Measurements from ENCODE around the gene PBX1.

The PBX1 gene

DNA sequence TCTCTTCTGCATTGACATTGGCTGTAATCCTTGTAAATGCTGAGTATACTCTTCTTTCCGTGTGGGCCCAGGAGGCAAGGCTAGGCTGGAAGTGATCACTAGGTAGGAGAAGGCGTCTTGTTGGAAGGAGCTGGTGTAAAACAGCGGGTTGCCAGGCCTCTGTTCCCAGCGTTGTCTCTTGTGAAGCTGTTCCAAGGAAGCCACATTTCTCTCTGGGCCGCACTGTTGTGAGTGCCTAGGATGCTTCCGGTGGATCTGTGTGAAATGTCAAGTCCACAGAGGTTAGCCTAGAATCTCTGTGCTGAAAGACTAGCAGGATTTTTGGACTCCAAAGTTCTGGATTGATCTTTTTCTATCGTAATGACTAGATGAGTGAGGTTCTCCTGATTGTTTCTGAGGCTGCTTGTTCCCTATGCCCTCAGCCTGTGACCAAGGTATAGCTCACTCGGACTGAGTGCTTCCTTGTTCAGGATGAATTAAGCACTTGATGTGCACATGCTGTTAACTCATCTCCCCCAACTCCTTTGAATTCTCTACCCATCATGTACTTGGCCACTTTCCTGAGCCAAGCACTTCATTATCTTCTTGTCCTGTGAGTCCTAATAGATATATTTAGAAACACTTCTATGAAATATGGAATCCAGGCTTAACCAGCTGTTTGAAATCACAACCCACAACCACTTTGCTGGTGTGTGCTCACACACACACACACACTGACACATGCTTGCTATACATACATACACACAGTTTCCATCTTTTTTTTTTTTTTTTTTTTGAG, 63.3 kb downstream of the PBX1 start:
- no peak for DNase-seq

DNA sequence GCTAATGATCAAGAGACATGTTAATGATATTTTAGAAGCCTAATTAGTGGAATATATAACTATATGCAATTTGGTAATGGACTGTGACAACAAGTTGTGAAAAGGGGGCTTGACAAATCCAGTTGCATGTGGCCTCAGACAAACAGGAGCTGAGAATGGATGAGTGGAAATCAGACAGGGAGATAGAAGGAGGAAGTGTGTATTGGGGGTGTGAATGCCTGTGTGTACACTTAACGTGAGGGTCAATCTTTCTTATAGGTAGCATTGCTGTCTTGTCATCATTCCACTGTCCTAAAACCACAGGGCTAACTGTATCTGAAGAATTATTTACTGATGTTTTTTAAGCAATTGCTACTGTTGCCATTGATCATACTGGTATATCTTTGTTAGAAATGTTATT, 64.8 kb downstream of the PBX1 start:
- DNase-seq, result no peak

DNA sequence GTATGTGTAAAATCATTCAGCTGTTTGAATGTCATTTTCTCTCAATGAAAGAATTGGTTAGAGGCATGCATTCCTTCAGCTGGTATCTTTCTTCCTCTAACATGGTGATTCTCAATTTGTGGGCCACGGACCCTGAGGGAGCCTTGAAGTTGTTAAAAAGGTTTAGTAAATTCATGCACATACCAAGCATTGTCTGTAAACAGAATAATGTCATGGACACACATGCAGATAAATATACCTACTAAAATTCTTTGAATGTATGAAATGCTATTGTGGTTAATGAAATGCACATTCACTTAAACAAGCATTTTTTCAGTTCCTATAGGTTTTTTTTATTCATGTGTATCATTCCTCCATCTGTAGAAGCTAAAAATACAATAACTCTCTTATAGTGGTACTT, 65.4 kb downstream of the PBX1 start:
- no peak for DNase-seq

DNA sequence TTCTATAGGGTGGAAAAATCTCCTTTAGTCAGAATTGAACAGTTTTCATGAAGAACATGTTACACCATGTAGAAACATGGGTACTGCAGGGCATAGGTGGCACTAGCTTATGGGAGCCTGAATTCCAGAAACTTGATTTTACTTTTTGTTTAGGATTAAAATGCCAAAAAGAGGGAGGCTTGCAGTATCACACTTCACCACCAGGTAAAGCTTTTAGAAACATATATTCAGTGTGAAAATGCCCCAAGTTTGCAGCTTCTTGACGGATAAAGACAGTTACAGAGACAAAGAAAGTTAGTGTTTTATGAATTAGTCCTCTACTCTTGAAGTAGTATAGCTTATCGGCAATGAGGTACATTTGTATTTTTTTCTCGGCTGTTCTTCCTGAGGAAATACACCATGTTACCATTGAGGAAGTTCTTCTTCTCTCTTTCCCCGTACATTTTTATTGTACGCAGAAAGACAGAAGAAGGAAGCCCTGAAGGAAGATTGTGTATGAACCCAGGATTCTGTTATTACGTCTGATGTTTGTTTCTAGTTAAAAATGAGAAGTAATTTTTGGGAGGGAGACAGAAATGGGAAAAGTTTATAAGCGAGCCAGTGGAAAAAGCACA, 66.1 kb downstream of the PBX1 start:
- DNase-seq, result no peak

DNA sequence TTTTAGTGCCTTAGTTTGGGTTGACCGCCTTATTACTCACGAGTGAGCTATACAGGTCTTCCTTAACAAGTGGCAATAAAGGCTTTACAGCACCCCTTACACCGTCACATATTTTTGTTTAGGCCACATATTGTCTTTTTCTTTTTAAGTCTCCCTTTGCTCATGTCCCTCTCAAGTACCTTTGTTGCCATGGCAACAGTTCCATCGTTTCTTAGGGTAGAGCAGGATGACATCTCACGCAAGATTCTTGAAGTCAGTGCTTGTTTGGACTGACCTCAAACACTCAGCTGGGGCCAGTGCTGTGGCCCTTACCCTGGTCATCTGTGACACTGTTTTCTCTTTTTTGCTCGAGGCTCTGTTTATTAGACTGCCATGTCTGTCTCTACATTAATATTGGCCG, 69.8 kb downstream of the PBX1 start:
- no peak for DNase-seq

DNA sequence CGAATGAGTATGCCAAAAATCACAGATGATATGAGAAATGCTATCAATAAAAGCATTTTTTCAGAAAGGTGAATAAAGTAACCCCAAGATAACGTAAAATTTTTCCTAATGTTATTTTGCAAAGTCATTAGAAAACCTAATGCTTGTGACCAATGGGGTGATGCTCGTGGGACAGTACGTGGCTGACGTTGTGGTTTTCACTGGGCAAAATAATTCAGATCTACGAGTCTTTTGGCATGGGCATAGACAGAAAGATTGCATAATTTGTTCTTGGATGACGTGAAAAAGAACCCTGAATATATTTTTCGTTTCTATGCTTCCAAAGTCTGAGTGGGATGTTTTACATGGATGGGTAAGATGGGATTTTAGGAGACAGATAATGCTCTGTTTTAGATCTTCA, 71.0 kb downstream of the PBX1 start:
- DNase-seq, result no peak

DNA sequence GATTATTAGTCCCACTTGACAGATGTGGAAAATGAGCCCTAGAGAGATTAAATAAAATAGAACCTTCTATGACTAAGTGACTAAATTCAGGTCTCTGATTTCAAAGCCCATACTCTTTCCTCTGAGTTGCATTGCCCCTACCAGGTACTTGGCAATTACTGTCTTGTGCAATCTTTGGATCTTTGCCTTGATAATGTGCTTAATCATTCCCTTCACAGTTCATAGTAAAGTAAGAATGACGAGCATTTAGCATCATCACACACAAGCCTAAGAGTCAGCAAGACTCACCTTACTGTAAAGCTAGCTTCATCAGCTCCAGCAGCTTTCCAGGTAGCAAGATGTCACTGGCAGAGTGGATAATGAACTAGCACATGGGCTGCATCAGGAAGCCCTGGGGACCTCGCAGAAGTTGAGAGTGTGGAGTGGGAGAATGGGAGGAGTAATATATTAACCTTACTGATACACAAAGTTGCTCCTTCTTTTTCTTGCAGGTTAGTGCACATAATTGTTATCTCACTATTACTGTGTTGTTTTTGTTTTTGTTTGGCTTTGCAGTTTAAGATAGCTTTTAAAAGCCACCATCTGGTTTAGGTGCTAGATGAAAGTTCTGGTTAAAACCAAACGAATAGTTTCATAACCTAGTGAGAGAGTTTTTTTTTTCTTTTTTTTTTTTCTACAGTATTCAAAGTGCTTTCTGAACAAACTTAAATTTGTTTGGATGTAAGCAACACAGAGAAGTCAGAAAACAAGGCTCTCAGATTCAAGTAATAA, 71.8 kb downstream of the PBX1 start:
- no peak for DNase-seq

DNA sequence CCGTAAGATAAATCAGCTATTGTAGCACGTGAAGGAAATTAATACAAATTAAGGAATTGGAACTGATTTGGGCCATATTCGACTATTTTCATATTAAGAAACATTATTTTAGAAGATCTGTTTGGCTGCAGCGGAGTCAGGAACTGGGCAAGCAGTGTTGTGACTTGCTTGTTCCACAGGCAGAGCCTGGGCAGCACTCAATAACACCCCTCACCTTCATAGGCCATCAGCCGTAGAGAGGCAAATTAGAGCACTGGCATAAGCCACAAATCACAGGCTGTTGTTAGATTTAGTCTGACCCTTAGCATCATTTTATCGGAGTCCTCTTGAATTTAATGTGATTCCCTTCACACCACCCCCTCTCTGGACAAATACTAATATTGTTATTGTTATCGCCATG, 72.8 kb downstream of the PBX1 start:
- no peak for DNase-seq

DNA sequence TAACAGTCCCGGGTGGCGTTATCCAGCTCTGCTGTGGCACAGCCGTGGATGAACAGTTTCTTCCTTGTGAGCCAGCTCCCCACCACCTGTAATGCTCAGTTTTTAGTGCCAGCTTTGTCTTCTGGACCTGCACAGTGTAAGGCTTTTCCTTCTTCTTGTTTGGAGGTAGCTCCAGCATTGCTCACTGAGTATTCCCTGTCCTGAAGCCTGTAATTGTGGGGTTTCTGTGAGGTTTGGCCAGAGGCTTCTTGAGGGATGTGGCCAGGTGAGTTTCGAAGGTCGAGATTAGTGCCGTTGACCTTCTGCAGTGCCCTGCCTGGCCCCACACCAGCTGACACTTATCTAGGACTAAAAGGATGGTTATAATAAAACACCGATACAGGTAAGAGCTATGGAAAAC, 75.0 kb downstream of the PBX1 start:
- DNase-seq, result no peak

DNA sequence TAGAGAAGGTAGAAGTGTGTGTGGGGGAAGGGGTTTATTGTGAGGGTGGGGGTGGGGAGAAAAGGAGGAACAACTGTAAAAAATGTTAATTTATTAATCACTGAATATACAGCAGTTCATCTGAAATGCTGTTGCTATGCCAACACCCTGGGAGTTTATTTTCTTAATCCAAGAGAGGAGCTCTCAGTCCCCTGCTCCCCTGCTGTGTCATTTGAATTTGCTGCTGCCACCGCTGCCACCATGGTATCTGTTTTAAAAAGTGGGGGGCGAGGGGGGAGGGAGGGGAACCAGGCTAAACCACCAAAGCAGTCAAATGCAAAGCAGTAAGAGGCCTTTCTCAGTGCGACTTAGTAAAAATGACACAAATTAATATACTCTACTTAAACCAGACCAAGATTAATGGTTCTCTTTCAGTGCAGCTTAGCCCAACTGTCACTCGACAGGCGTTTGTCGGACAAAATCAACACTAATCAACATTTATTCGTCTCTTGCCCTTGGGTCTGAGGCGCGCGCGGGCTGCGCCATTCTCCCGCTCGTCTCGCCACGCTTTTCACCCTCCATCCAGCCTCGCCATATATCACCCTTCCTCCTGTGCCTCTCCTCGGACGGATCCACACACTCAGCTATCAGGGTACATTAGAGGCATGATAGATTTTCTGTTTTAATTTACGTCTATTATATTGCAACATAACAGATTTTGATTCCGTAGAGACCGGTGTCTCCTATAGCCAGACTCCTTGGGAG, 76.2 kb downstream of the PBX1 start:
- DNase-seq, result no peak

DNA sequence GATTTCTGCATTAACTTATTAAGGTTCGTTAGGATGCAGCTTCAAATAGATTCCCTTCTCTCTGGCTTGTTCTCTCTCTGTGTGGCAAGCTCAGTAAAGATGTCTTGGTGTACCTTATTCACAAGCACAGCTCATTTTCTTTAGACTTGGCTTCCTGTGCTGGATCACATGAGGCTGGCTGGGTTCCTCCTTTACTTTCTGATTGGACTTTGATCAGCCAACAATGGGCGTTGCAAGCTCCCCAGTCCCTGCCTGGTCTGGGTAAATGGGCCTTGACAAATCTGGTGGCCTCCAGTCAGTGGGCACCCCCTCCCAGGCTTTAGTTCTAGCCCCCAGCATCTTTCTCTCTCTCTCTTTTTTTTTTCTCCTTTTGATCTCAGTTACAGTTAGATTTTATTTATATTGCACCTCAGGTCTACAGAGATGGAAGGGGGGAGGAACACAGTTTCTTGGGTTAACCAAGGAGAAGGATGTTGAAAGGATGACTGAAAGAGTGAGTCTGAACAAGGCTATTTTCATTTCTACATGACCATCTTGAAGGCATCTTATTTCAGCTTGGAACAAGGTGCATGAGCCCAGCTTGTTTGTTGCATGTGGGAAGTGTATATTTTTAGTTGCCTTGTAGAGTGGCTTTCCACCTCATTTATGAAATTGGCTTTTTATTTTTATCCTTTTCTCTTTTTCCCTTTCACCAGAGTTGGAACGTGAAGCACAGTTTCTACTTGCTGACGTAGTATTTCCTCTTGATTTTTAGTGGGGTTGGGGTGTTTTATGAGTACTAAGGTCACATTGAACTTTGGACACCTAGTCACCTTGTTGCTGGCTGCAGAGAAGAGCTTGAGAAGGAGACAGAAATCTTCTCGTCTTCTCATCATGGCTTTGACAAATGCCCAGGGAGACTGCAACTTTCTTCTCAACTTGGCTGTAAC, 77.1 kb downstream of the PBX1 start:
- no peak for DNase-seq

DNA sequence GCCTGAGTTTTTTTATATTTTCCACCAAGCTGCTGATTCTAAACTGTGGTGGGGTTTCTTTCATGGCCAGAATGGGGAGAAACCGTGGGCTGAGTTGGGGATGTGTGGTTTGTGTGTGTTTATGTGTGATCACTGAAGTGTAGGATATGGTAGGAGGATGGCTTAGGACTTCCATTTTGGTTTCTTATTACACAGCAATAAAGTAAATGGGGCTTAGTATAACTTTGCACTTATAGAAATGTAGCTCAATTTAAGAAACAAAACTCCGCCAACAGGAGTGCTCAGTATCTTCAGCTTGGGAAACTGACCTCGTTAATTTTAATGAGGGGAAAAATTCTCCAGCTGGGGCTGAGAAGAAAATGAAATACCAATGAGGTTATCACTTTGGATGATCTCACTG, 77.8 kb downstream of the PBX1 start:
- DNase-seq, result no peak

DNA sequence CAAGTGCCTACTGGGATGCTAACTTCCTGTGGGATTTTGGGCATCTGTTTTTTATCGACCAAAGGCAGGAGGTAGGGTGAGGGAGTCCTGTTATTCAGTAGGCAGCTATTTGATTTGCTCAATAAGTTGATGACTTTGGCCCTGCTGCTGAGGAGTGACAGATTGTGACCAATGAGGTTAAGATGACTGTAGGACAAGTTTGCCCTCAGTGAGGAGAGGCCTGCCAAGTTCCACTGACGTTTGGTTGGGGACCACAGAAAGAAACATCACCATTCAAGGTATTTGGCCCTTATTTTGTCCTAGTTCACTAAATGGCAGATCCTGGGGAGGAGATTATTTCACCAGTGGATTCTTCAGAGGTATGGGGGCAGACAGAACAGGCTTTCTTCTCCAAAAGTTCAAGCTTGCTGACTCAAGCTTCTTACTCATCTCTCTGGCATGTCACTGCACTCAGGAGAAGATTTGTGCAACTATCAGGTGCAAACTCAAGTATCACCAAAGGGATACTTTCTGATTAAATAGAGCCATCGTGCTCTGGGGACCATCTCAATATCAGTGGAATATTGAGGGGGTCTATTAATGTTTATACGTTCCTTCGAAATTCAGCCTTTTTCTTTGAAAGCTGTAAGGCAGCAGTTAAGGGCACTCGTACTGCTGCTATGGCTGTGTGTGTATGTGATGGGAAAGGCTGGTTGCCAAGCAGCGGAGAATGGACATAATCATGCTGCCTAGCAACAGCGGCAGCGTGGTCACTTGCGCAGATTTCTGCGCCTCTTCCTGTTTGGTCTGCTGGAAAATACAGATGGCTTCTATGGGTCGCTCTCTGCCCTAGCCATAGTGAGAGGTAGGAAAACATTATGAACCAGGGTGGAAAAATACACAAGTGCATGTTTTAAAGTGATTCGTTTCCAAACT, 78.7 kb downstream of the PBX1 start:
- DNase-seq, result no peak

DNA sequence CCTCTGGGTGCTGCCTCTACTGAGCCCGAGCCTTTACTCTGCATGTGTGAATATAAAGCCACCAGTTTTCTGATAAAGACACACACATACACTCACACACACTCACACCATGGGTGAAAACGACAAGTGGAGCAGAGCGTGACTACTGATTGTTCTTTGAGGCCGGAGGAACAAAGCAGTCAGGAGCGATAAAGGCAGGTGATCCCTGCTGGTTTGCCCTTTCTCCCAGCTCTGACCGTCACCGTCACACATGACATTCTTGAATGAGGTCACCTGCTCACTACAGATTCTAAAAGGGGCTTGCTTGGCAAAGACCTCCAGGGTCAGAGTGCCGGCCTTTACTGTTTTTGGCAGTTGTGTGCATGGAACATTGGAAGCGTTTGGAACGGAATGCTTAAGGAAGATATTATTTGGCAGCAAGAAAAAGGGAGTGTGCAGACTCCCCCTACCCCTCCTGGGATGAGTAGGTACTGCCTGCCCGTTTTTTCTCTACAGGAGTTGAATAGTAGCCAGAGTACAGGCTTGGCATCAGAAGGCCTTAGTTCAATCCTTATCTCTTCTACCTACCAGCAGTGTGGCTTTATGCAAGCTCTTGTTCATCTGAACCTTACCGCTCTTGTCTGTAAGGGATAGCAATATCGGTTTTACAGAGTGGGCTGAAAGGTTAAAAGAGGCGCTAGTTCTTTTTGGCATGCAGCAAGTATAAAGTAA, 79.7 kb downstream of the PBX1 start:
- DNase-seq, result no peak

DNA sequence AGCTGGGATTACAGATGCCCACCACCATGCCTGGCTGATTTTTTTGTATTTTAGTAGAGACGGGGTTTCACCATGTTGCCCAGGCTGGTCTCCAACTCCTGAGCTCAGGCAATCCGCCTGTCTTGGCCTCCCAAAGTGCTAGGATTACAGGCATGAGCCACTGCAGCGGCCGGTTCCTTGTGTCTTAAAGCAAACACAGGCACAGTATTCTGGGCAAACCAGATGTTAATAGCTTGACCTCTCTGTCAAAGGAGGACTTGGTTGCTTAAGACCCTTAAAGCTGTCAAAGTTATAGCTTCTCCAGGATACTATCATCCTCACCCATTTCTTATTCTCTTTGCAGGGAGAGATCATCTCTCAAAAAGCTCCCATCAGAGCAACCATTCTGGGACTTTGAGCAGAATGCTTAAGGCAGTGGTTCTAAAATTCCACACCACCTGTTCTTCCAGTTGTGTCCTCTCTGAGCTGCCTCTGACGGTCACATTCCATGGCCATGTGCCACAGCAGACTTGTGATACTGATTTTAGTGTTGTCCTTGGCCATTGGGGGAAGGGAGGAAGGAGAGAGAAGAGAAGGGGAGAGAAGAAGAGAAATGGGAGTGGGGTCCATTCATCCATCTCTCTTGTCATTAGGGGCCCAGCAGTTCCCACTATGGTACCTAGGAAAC, 81.8 kb downstream of the PBX1 start:
- DNase-seq, result no peak

DNA sequence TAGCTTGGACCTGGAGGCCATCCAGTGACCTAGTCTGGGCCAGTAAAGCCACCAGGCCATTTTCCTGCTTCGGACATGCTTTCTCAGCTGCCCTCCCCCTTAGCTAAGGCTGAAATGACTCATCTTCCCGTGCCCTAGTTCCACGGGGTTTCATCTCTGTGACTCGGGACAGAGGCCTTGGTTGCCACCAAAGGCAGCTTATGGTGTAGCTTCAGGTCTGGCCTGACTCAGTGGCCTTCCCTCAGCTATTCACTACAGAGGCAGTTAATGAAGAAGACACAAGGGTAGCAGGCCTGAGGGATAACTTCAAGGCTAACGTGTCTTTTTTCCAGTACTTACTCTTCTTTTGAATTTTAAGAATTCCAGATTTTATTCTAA, 82.4 kb downstream of the PBX1 start:
- no peak for DNase-seq

DNA sequence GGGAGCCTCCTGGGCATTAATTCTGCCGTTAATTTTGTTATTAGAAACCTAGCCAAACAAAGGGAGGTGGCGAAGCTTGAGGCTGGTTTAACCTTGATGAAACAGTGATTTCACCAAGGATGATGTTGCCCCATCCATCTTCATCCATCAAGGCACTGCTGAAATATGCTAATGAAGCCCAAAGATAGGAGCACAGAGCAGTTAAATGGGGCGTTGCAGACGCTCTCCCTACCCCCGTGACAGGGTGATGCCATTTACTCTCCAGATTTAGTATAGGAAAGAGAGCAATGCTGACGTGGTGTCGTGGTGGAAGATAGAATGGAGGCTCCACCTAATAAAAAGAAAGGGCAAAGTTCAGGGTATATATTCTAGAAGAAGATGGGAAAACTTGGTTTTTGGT, 84.0 kb downstream of the PBX1 start:
- DNase-seq, result no peak

DNA sequence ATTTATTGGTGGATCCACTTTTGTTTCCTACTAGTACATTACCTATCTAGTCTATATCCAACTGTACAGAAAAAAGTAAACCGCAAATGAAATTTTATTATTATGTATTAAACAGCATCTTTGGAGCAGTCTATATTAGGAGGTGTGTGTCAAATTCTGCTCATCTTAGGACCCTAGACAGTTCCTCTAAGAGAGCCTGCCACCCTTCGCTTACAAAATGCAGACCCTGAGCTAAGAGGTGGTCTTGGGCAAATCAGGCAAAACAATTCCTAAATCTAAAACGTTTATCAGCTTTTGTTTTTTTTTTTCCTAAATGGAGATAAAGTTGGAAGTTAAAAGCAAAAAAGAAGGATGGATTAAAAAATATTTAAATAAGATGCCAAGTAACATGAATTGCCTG, 85.3 kb downstream of the PBX1 start:
- no peak for DNase-seq

DNA sequence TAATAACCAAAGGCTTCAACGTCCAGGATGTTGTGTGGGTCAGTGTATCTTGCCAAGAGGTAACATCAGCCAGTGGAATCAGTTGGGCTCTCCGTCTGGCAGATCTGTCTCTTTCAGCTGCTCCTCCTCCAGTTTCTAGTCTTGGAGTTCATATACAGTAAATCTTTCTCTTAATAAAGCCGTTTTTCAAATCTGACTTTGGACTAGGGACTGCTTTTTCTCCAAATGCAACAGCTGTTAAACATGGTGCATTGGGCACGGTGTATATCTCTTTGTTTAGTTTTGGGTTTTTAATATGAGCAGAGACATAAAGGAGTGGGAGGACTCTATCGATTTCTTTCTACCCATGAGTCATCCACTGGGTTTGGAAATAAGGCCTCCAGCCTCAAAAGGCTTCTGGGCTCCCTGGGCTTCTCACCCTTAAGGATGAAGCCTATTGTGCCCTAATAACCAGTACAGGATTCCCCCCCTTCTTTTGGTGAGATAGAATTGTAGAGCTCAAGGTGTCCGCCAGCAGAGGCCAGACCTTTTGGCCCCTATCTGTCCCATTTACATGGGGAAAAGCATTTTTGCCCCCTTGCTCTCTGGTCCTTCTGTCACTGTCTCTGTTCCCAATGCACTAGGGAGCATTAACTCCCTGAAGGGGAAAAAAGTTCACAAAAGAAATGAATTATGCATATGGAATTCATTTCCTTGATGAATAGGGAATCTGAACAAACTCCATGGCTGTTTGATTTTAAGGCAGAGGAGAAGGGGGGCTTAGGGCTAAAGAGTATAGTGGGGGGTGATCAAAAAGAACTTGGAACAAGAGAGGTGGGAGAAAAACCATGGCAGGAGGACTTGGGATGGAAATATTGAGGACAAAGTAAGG, 86.0 kb downstream of the PBX1 start:
- DNase-seq, result no peak
